Measurements from ENCODE around the gene BCKDK. TPM values are rescaled to one million over a fixed set of nuclear protein-coding genes. Genes with fewer than 3 reads are reported as not detected.

The BCKDK gene
- total RNA-seq, 3 donors from 2014 or later (not counting 1 experiment from before 2014, with no cell fraction given), result 9.9 to 16.3 (median 12.1) TPM

DNA sequence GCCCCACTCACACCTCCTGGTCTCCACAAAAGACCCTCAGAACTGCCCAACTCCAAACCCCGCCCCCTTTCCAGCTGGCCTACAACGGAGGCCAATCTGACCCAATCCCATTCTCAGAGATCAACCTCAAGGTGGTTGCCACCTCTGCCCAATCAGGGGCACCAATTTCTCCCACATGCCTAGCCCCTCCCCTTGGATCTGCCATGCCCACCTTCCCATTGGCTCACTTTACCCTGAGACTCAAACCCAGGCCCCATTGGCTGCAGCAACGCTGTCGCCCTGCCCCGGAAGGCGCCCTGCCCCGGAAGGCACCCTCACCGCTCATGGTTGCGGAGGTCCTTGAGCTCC, 44.7 kb upstream of the BCKDK start:
- H3K4me1 ChIP-seq (ENCODE audit: control insufficient read depth, insufficient read depth, low read length), result peaks cover 61% of the 10 kb centered on the region
- TF ChIP-seq, protein P1, sequence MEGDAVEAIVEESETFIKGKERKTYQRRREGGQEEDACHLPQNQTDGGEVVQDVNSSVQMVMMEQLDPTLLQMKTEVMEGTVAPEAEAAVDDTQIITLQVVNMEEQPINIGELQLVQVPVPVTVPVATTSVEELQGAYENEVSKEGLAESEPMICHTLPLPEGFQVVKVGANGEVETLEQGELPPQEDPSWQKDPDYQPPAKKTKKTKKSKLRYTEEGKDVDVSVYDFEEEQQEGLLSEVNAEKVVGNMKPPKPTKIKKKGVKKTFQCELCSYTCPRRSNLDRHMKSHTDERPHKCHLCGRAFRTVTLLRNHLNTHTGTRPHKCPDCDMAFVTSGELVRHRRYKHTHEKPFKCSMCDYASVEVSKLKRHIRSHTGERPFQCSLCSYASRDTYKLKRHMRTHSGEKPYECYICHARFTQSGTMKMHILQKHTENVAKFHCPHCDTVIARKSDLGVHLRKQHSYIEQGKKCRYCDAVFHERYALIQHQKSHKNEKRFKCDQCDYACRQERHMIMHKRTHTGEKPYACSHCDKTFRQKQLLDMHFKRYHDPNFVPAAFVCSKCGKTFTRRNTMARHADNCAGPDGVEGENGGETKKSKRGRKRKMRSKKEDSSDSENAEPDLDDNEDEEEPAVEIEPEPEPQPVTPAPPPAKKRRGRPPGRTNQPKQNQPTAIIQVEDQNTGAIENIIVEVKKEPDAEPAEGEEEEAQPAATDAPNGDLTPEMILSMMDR (IDR thresholded peaks at IDR 0.05), result no peak
- WGBS (ENCODE audit: insufficient coverage), result 90% methylated on average over 9 of the region's 9 CpGs
- peak overlapping the region; percentile 57 for H3K27ac ChIP-seq (ENCODE audit: low read length)
- no peaks in the 10 kb centered on the region for H3K27me3 ChIP-seq (ENCODE audit: control insufficient read depth, insufficient read depth, low read length)
- peak; percentile 38 to 46 (median 42) for ATAC-seq
- Mint-ChIP-seq H3K27ac (peak overlapping the region; percentile 87 to 93), H3K4me1 (peaks cover 43 to 49% of the 10 kb centered on the region in 2 donors), H3K4me3 (peak overlapping the region; percentile 90), H3K9me3 (no peaks in the 10 kb centered on the region), H3K27me3 (ENCODE audit: low read depth in 2 of 2) (no peaks in the 10 kb centered on the region), H3K36me3 (no peaks in the 10 kb centered on the region)
- intact Hi-C loops (cut with micrococcal nuclease), result no loop called here
- peaks cover 16% of the 10 kb centered on the region for H3K36me3 ChIP-seq (ENCODE audit: control insufficient read depth, insufficient read depth, low read length)
- H3K9me3 ChIP-seq (ENCODE audit: control insufficient read depth, insufficient read depth, low read length), result no peaks in the 10 kb centered on the region
- peak in 1 of 2 donors; percentile 19 for DNase-seq
- peak overlapping the region; percentile 18 for H3K4me3 ChIP-seq (ENCODE audit: low read length)

DNA sequence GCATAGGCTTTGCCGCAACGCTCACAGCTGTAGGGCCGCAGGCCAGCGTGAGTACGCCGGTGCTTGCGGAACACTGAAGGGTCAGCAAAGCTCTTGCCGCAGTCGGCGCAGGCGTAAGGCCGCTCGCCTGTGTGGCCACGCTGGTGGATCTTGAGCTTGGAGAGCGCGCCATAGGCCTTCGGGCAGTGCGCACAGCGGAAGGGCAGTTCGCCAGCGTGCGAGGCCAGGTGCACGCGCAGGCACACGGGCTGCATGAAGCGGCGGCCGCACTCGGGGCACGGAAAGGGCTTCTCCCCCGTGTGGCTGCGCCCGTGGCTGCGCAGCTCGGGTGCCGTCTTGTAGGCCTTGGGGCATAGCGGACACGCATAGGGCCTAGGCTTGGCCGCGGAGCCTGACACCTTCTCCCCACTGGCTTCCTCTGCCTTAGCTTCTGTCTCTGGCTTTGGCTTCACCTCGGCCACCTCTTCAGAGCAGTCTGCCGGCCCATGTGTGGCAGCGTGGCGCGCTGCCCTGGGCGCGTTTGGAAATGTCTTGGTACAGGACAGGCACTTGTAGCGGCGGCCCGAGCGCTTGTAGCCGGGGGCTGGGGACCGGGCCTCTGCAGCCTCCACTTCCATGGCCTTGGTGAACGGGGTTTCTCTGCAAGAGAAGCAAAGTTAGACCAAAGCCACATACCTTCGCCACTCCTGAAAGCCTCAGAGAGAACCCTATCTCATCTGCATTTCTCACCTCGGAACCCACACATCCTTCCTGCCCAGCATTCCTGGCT, 44.2 kb upstream of the BCKDK start:
- no peaks in the 10 kb centered on the region for H3K27me3 Mint-ChIP-seq (ENCODE audit: low read depth in 2 of 2)
- intact Hi-C loops (cut with micrococcal nuclease), result no loop called here
- peak overlapping the region; percentile 90 for H3K4me3 Mint-ChIP-seq
- Histone ChIP-seq H3K27ac (ENCODE audit: low read length) (peak overlapping the region; percentile 57), H3K4me3 (ENCODE audit: low read length) (peak overlapping the region; percentile 18), H3K9me3 (ENCODE audit: control insufficient read depth, insufficient read depth, low read length) (no peaks in the 10 kb centered on the region), H3K27me3 (ENCODE audit: control insufficient read depth, insufficient read depth, low read length) (no peaks in the 10 kb centered on the region), H3K4me1 (ENCODE audit: control insufficient read depth, insufficient read depth, low read length) (peaks cover 61% of the 10 kb centered on the region), H3K36me3 (ENCODE audit: control insufficient read depth, insufficient read depth, low read length) (peaks cover 16% of the 10 kb centered on the region)
- TF ChIP-seq, protein P1 (IDR thresholded peaks at IDR 0.05), result no peak
- H3K36me3 Mint-ChIP-seq, result no peaks in the 10 kb centered on the region
- WGBS (ENCODE audit: insufficient coverage), result 45% methylated on average over 56 of the region's 56 CpGs
- ATAC-seq (peak; percentile 82 to 89 (median 82)), DNase-seq (peak; percentile 49 to 66)
- H3K9me3 Mint-ChIP-seq, result no peaks in the 10 kb centered on the region
- peak overlapping the region; percentile 87 to 93 for H3K27ac Mint-ChIP-seq
- peaks cover 46 to 51% of the 10 kb centered on the region in 2 donors for H3K4me1 Mint-ChIP-seq

DNA sequence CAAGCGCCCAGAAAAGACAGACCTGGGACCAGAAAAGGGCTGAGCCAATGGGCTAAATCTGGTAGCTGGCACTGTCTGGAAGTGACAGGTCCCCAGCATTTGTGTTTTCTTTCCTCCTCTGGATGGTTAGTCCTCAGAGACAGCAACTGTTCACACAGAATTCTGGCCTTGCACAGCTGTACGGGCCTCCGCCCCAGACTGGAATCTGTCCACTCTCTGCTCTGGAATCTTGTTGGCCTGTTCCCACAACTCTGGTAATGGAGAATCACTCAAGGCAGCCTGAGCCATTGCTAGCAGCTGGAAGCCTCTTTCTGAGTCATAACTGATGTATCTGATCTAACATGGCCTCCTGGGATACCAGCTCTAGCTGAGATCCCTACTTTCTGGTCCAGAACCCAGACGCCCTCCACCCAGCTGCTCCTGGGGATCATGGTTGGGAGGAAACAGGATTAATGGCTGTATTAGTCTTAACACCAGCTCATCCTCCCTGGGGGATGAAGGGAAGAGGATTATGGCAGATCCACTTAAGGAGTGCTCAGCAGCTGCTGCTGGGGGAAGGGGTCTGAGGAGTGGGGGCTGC, 43.2 kb upstream of the BCKDK start:
- intact Hi-C loops (cut with micrococcal nuclease), result no loop called here
- Mint-ChIP-seq H3K27ac (peak overlapping the region; percentile 87 to 93), H3K27me3 (ENCODE audit: low read depth in 2 of 2) (no peaks in the 10 kb centered on the region), H3K4me3 (peak overlapping the region; percentile 90), H3K4me1 (peaks cover 53 to 56% of the 10 kb centered on the region in 2 donors), H3K9me3 (no peaks in the 10 kb centered on the region), H3K36me3 (no peaks in the 10 kb centered on the region)
- ATAC-seq (no peak), DNase-seq (peak in 1 of 2 donors; percentile 27)
- H3K4me1 ChIP-seq (ENCODE audit: control insufficient read depth, insufficient read depth, low read length), result peaks cover 61% of the 10 kb centered on the region
- 85% methylated on average over 4 of the region's 4 CpGs for WGBS (ENCODE audit: insufficient coverage)
- H3K4me3 ChIP-seq (ENCODE audit: low read length), result no peak overlapping the region
- TF ChIP-seq, protein P1 (IDR thresholded peaks at IDR 0.05), result no peak
- peak overlapping the region; percentile 17 for H3K27ac ChIP-seq (ENCODE audit: low read length)
- no peaks in the 10 kb centered on the region for H3K27me3 ChIP-seq (ENCODE audit: control insufficient read depth, insufficient read depth, low read length)
- peaks cover 12% of the 10 kb centered on the region for H3K36me3 ChIP-seq (ENCODE audit: control insufficient read depth, insufficient read depth, low read length)
- H3K9me3 ChIP-seq (ENCODE audit: control insufficient read depth, insufficient read depth, low read length), result no peaks in the 10 kb centered on the region

Measured in natural killer cell (primary cell).